ENCODE results near the gene DIO3. TPM values are rescaled to one million over a fixed set of nuclear protein-coding genes. Genes with fewer than 3 reads are reported as not detected.

The DIO3 gene
- total RNA-seq, 1 experiment from 2014 or later = 4.9 TPM

GRCh38 chr14:101546706-101547105, 14.6 kb upstream of the DIO3 start:
- no peak overlapping the region for H3K27ac ChIP-seq (ENCODE audit: low read length)
- H3K4me2 ChIP-seq (ENCODE audit: low read length) = no peak overlapping the region
- DNase-seq (no peak), ATAC-seq (no peak)
- POLR2A ChIA-PET (ENCODE audit: unreplicated experiment) = no interaction called here
- TF ChIP-seq, protein P1, sequence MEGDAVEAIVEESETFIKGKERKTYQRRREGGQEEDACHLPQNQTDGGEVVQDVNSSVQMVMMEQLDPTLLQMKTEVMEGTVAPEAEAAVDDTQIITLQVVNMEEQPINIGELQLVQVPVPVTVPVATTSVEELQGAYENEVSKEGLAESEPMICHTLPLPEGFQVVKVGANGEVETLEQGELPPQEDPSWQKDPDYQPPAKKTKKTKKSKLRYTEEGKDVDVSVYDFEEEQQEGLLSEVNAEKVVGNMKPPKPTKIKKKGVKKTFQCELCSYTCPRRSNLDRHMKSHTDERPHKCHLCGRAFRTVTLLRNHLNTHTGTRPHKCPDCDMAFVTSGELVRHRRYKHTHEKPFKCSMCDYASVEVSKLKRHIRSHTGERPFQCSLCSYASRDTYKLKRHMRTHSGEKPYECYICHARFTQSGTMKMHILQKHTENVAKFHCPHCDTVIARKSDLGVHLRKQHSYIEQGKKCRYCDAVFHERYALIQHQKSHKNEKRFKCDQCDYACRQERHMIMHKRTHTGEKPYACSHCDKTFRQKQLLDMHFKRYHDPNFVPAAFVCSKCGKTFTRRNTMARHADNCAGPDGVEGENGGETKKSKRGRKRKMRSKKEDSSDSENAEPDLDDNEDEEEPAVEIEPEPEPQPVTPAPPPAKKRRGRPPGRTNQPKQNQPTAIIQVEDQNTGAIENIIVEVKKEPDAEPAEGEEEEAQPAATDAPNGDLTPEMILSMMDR (conservative IDR thresholded peaks at IDR 0.05; ENCODE audit: low read depth, low read length) = no peak
- TF ChIP-seq EZH2 (IDR thresholded peaks at IDR 0.05; ENCODE audit: low read length, unreplicated experiment) = no peak
- no peak for TF ChIP-seq EZH2phosphoT487 (IDR thresholded peaks at IDR 0.05; ENCODE audit: borderline replicate concordance, low read length)
- H3K4me1 ChIP-seq (ENCODE audit: insufficient read depth, low read length) = no peaks in the 10 kb centered on the region
- no peak overlapping the region for H2AFZ ChIP-seq (ENCODE audit: low read length)
- no peaks in the 10 kb centered on the region for H3K27me3 ChIP-seq (ENCODE audit: low read length)
- H3K36me3 ChIP-seq (ENCODE audit: low read depth, low read length) = no peaks in the 10 kb centered on the region
- H3K4me3 ChIP-seq (ENCODE audit: low read length) = no peak overlapping the region
- H3K9ac ChIP-seq (ENCODE audit: low read length) = no peak overlapping the region
- no peaks in the 10 kb centered on the region for H4K20me1 ChIP-seq (ENCODE audit: low read length)
- intact Hi-C loops (cut with micrococcal nuclease) = no loop called here
- CTCF ChIA-PET = no interaction called here
- H3F3A ChIP-seq (ENCODE audit: low read length, unreplicated experiment) = no peaks in the 10 kb centered on the region
- no peaks in the 10 kb centered on the region for H3K9me2 ChIP-seq (replicated peaks; ENCODE audit: low read length)
- no peaks in the 10 kb centered on the region for H3K9me3 ChIP-seq (ENCODE audit: low read length)
- no peaks in the 10 kb centered on the region for H3K79me2 ChIP-seq (ENCODE audit: low read length)
- no TSS peak for BruUV-seq (replicated peaks)

- no peak for DNase-seq
- no peaks in the 10 kb centered on the region for H4K20me1 ChIP-seq (ENCODE audit: low read length)
- H3K4me1 ChIP-seq (ENCODE audit: insufficient read depth, low read length) = peaks cover 1% of the 10 kb centered on the region
- no peaks in the 10 kb centered on the region for H3K36me3 ChIP-seq (ENCODE audit: low read depth, low read length)
- BruUV-seq (replicated peaks) = no TSS peak
- H3K79me2 ChIP-seq (ENCODE audit: low read length) = no peaks in the 10 kb centered on the region
- H3K9me2 ChIP-seq (replicated peaks; ENCODE audit: low read length) = no peaks in the 10 kb centered on the region
- no peaks in the 10 kb centered on the region for H3K9me3 ChIP-seq (ENCODE audit: low read length)
- no peak overlapping the region for H3K9ac ChIP-seq (ENCODE audit: low read length)
- H3K4me2 ChIP-seq (ENCODE audit: low read length) = no peak overlapping the region
- no peak for ATAC-seq
- H3K4me3 ChIP-seq (ENCODE audit: low read length) = no peak overlapping the region
- H2AFZ ChIP-seq (ENCODE audit: low read length) = no peak overlapping the region
- CTCF ChIA-PET = no interaction called here
- intact Hi-C loops (cut with micrococcal nuclease) = no loop called here
- H3K27ac ChIP-seq (ENCODE audit: low read length) = no peak overlapping the region
- no peak for TF ChIP-seq EZH2 (IDR thresholded peaks at IDR 0.05; ENCODE audit: low read length, unreplicated experiment)
- TF ChIP-seq, protein P1 (conservative IDR thresholded peaks at IDR 0.05; ENCODE audit: low read depth, low read length) = no peak
- TF ChIP-seq EZH2phosphoT487 (IDR thresholded peaks at IDR 0.05; ENCODE audit: borderline replicate concordance, low read length) = no peak
- POLR2A ChIA-PET (ENCODE audit: unreplicated experiment) = no interaction called here
- no peaks in the 10 kb centered on the region for H3K27me3 ChIP-seq (ENCODE audit: low read length)
- no peaks in the 10 kb centered on the region for H3F3A ChIP-seq (ENCODE audit: low read length, unreplicated experiment)
Observed at GRCh38 chr14:101547107-101547738, 14.1 kb upstream of the DIO3 start.

DNA sequence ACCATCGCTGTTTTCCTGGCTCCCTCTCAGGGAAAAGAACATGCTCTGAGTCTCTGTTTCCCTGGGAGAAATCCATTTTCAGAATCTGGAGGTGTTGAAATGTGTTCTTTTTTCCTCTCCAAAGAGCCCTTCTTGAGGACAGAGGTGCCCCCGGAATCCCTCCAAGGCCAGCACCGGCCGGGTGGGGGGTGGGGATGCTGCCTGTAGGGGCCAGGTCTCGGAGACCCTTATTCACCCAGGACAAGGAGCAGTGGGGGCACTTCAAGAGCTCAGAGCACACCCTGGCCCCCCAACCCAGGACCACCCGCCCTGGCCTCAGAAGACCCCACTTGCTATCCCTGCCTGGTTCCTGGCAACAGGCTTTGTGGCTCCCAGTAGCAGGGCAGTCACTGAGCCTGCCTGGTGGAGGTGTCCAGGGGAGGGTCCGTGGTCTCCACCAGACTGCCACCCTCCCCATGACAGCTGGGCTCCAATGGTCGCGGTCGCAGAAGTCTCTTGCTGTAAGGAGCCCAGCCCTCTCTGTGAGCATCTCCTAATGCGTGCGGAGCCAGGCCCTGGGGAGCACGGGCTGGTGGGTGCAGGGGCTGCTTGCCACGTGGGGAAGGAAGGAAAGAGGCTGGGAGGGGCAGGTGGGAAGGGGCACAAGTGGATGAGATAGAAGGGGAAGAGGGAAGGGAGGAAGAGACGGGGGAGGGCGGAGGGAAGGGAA, 13.2 kb upstream of the DIO3 start:
- intact Hi-C loops (cut with micrococcal nuclease) = no loop called here
- ChIA-PET CTCF (no interaction called here), POLR2A (ENCODE audit: unreplicated experiment) (no interaction called here)
- Histone ChIP-seq H3F3A (ENCODE audit: low read length, unreplicated experiment) (no peaks in the 10 kb centered on the region), H3K4me2 (ENCODE audit: low read length) (no peak overlapping the region), H3K9me2 (replicated peaks; ENCODE audit: low read length) (no peaks in the 10 kb centered on the region), H3K27ac (ENCODE audit: low read length) (no peak overlapping the region), H3K4me3 (ENCODE audit: low read length) (no peak overlapping the region), H3K27me3 (ENCODE audit: low read length) (no peaks in the 10 kb centered on the region), H3K9me3 (ENCODE audit: low read length) (no peaks in the 10 kb centered on the region), H3K79me2 (ENCODE audit: low read length) (no peaks in the 10 kb centered on the region), H4K20me1 (ENCODE audit: low read length) (no peaks in the 10 kb centered on the region), H2AFZ (ENCODE audit: low read length) (no peak overlapping the region), H3K4me1 (ENCODE audit: insufficient read depth, low read length) (peaks cover 10% of the 10 kb centered on the region), H3K36me3 (ENCODE audit: low read depth, low read length) (no peaks in the 10 kb centered on the region), H3K9ac (ENCODE audit: low read length) (no peak overlapping the region)
- ATAC-seq = no peak
- BruUV-seq (replicated peaks) = no TSS peak
- TF ChIP-seq EZH2 (IDR thresholded peaks at IDR 0.05; ENCODE audit: low read length, unreplicated experiment) (no peak), EZH2phosphoT487 (IDR thresholded peaks at IDR 0.05; ENCODE audit: borderline replicate concordance, low read length) (no peak)
- TF ChIP-seq, protein P1 (conservative IDR thresholded peaks at IDR 0.05; ENCODE audit: low read depth, low read length) = no peak
- no peak for DNase-seq
